Kidney (tissue), 14 donors: ENCODE measurements around the gene IRF1. TPM values are rescaled to one million over a fixed set of nuclear protein-coding genes. Genes with fewer than 3 reads are reported as not detected.

Source experiments
- DNase-seq, 5 donors: peaks; one replicate each; pipeline ENCODE4 v3.0.0-alpha.2; 2013 to 2020
- FAIRE-seq: peaks from 2 replicates; lab custom pipeline; 2012; peaks lifted over from hg19 to GRCh38; lab: Jason Lieb, UNC
- H3K27ac ChIP-seq, 2 donors: one replicate each; pipeline ENCODE4 v1.7.0; 2013; ENCODE audit warnings: low read depth in 2 of 2, low read length in 2 of 2, inconsistent platforms in 1 of 2
- H3K27me3 ChIP-seq: one replicate; pipeline ENCODE4 v1.7.1; 2013; ENCODE audit warnings: low read length, inconsistent platforms; ENCODE audit not compliant: control insufficient read depth, insufficient read depth
- H3K36me3 ChIP-seq, 3 donors: one replicate each; pipeline versions ENCODE4 v1.7.0 to v1.7.1; 2013; ENCODE audit warnings: low read length in 3 of 3, control low read depth in 1 of 3, inconsistent platforms in 1 of 3; ENCODE audit not compliant: insufficient read depth in 3 of 3, control insufficient read depth in 2 of 3
- H3K4me1 ChIP-seq, 3 donors: one replicate each; pipeline versions ENCODE4 v1.7.0 to v1.7.1; 2013; ENCODE audit warnings: low read length in 3 of 3, inconsistent platforms in 1 of 3, low read depth in 1 of 3; ENCODE audit not compliant: control insufficient read depth in 2 of 3, insufficient read depth in 2 of 3
- H3K4me3 ChIP-seq, 3 donors: one replicate each; pipeline versions ENCODE4 v1.7.0 to v1.8.1; 2013; ENCODE audit warnings: low read length in 3 of 3, control low read depth in 1 of 3, inconsistent platforms in 1 of 3
- H3K9ac ChIP-seq, 3 donors: one replicate each; pipeline versions ENCODE4 v1.7.0 to v1.7.1; 2013; ENCODE audit warnings: low read length in 3 of 3, control low read depth in 1 of 3, inconsistent platforms in 1 of 3
- H3K9me3 ChIP-seq, 3 donors: one replicate each; pipeline versions ENCODE4 v1.7.0 to v1.7.1; 2013; ENCODE audit warnings: low read length in 3 of 3, control low read depth in 1 of 3, inconsistent platforms in 1 of 3; ENCODE audit not compliant: control insufficient read depth in 2 of 3, insufficient read depth in 1 of 3
- intact Hi-C: fragments of 100-400 bp; cut with DNase I; formaldehyde crosslinking; loops from one replicate; pipeline ENCODE4 v1.11.1; 2022
- polyA plus RNA-seq: library from polyadenylated mRNA; stranded (reverse); fragments of 350-450 nt; fragmentation: Illumina TruSeq; extraction: RNeasy Lipid Tissue Mini Kit (QIAGEN cat#74804); gene quantifications from one replicate; pipeline ENCODE4 v1.2.3, GENCODE V29; 2014; ENCODE audit warnings: low read depth, low replicate concordance; ENCODE audit not compliant: insufficient read depth
- total RNA-seq: library from RNA; stranded (reverse); fragmentation: NEBNext Ultra II Directional; extraction: Animal tissue kit (Norgen Biotek cat#: 25700); gene quantifications from one replicate; pipeline ENCODE4 v1.2.1, GENCODE V29; 2021
- TF ChIP-seq, protein P1 (sequence below): IDR thresholded peaks from 3 replicates; pipeline ENCODE4 v1.5.1; 2012; ENCODE audit warnings: mild to moderate bottlenecking, moderate library complexity, borderline replicate concordance; ENCODE audit not compliant: insufficient read depth; ENCODE audit errors: extremely low read depth
- donor health status: control.
- donor health status: control.
- donor health status: control.
- donor health status: control.
- donor health status: control.
- donor health status: DM: yes; HTN: yes; CAD: no.
- donor health status: Normal renal cell carcinoma (clear cell type).

IRF1 gene
- total and polyA plus RNA-seq, 2 donors from 2014 or later = 20.5 to 55.6 TPM

- no peak for DNase-seq
- Histone ChIP-seq H3K27me3 (no peaks in the 10 kb centered on the region), H3K4me3 (no peak overlapping the region), H3K9ac (no peak overlapping the region), H3K36me3 (no peaks in the 10 kb centered on the region), H3K9me3 (no peaks in the 10 kb centered on the region), H3K4me1 (peaks cover 3 to 29% (median 23%) of the 10 kb centered on the region in 3 donors), H3K27ac (no peak overlapping the region)
- FAIRE-seq = no peak
- TF ChIP-seq, protein P1, sequence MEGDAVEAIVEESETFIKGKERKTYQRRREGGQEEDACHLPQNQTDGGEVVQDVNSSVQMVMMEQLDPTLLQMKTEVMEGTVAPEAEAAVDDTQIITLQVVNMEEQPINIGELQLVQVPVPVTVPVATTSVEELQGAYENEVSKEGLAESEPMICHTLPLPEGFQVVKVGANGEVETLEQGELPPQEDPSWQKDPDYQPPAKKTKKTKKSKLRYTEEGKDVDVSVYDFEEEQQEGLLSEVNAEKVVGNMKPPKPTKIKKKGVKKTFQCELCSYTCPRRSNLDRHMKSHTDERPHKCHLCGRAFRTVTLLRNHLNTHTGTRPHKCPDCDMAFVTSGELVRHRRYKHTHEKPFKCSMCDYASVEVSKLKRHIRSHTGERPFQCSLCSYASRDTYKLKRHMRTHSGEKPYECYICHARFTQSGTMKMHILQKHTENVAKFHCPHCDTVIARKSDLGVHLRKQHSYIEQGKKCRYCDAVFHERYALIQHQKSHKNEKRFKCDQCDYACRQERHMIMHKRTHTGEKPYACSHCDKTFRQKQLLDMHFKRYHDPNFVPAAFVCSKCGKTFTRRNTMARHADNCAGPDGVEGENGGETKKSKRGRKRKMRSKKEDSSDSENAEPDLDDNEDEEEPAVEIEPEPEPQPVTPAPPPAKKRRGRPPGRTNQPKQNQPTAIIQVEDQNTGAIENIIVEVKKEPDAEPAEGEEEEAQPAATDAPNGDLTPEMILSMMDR = no peak
- intact Hi-C loops = no loop called here
These were observed 57.4 kb downstream of the IRF1 start for GRCh38 chr5:132433141-132433540.

DNA sequence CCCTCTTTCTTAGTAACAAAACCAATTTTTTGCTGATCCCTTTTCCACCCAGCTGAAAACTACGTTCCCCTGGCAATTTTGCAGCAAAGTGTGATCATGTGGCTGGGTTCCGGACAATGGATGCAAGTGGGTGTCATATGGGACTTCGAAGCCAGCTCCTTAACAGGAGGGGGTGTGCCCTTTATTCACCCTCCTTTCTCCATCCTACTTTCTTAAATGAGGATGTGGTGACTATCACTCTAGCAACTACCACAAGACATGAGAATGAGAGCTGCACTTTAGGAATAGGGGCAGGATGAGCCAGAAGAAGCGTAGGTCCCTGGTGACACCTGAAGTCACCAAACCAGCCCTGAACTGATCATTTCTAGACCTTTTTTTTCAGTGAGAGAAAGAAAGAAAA, 58.9 kb downstream of the IRF1 start:
- H3K27ac ChIP-seq = no peak overlapping the region

More for the DNA sequence above, 58.9 kb downstream of the IRF1 start:
- no peaks in the 10 kb centered on the region for H3K9me3 ChIP-seq
- intact Hi-C loops = no loop called here
- DNase-seq (no peak), FAIRE-seq (no peak)
- no peak overlapping the region for H3K9ac ChIP-seq
- H3K27me3 ChIP-seq = no peaks in the 10 kb centered on the region
- peaks cover 3 to 37% (median 35%) of the 10 kb centered on the region in 3 donors for H3K4me1 ChIP-seq
- TF ChIP-seq, protein P1 = no peak
- no peak overlapping the region for H3K4me3 ChIP-seq
- H3K36me3 ChIP-seq = no peaks in the 10 kb centered on the region

Other genes starting within 250 kb of the IRF1 start
- gene PDLIM4, start 233.1 kb downstream of the IRF1 start, total RNA-seq = 47.0 TPM
- gene PDLIM4, start 233.1 kb downstream of the IRF1 start, polyA plus RNA-seq = 31.6 TPM
- 2.4 TPM for gene SLC22A4, start 196.4 kb downstream of the IRF1 start, total RNA-seq
- gene SLC22A4, start 196.4 kb downstream of the IRF1 start, polyA plus RNA-seq = 7.6 TPM
- gene SLC22A5, start 121.1 kb downstream of the IRF1 start, total RNA-seq = 28.3 TPM
- gene SLC22A5, start 121.1 kb downstream of the IRF1 start, polyA plus RNA-seq = 36.3 TPM
- not detected for gene IL5, start 52.7 kb upstream of the IRF1 start, total RNA-seq
- gene IL5, start 52.7 kb upstream of the IRF1 start, polyA plus RNA-seq = not detected
- gene RAD50, start 66.2 kb upstream of the IRF1 start, total RNA-seq = 36.4 TPM
- gene RAD50, start 66.2 kb upstream of the IRF1 start, polyA plus RNA-seq = 12.6 TPM
- gene IL13, start 167.4 kb upstream of the IRF1 start, total RNA-seq = not detected
- gene IL13, start 167.4 kb upstream of the IRF1 start, polyA plus RNA-seq = not detected
- not detected for gene IL4, start 183.2 kb upstream of the IRF1 start, total RNA-seq
- not detected for gene IL4, start 183.2 kb upstream of the IRF1 start, polyA plus RNA-seq
- 13.9 TPM for gene KIF3A, start 246.8 kb upstream of the IRF1 start, total RNA-seq
- 7.1 TPM for gene KIF3A, start 246.8 kb upstream of the IRF1 start, polyA plus RNA-seq